OCI-M2 (cell line): ENCODE results near the gene AIMP1.
A peak's percentile ranks its signal among the peaks of the same experiment; 100 is the strongest.

Experiments used
- DNase-seq: peaks from one replicate; lab custom pipeline; 2025; ENCODE audit not compliant: unreplicated experiment; lab: John Stamatoyannopoulos, UW

Gene AIMP1

GRCh38 chr4:106315968-106316772 is at the start of gene AIMP1, which contains the start of gene TBCK:
AIMP1 (plus strand) TSS chr4:106316550; CDS start chr4:106325010, 8,460 bp downstream.
TBCK (minus strand) TSS chr4:106316209; CDS start chr4:106308960, 7,249 bp downstream.
- peak; percentile 78 for DNase-seq

- DNase-seq, result no peak
These were observed 47.6 kb upstream of the AIMP1 start for GRCh38 chr4:106268786-106269185.

- no peak for DNase-seq
These were observed 46.6 kb upstream of the AIMP1 start for GRCh38 chr4:106269711-106270110.

- DNase-seq, result no peak
These were observed 45.6 kb upstream of the AIMP1 start for GRCh38 chr4:106270736-106271135.

GRCh38 chr4:106273831-106274230 is 42.5 kb upstream of the AIMP1 start:
- no peak for DNase-seq

- DNase-seq, result no peak
These were observed 39.1 kb upstream of the AIMP1 start for GRCh38 chr4:106277140-106277675.

GRCh38 chr4:106284227-106284626 is 32.1 kb upstream of the AIMP1 start:
- no peak for DNase-seq

GRCh38 chr4:106286611-106287010 is 29.7 kb upstream of the AIMP1 start:
- no peak for DNase-seq

- DNase-seq, result no peak
These were observed 28.9 kb upstream of the AIMP1 start for GRCh38 chr4:106287353-106287969.

- DNase-seq, result no peak
These were observed 26.6 kb upstream of the AIMP1 start for GRCh38 chr4:106289737-106290136.

- no peak for DNase-seq
These were observed 24.7 kb upstream of the AIMP1 start for GRCh38 chr4:106291678-106292077.

- DNase-seq, result no peak
These were observed 22.3 kb upstream of the AIMP1 start for GRCh38 chr4:106294062-106294461.

- DNase-seq, result no peak
These were observed 18.9 kb upstream of the AIMP1 start for GRCh38 chr4:106297245-106298035.

GRCh38 chr4:106299977-106300376 is 16.4 kb upstream of the AIMP1 start:
- no peak for DNase-seq

- no peak for DNase-seq
These were observed 14.8 kb upstream of the AIMP1 start for GRCh38 chr4:106301393-106302061.

- no peak for DNase-seq
These were observed 14.3 kb upstream of the AIMP1 start for GRCh38 chr4:106302062-106302438.

- DNase-seq, result no peak
These were observed 12.6 kb upstream of the AIMP1 start for GRCh38 chr4:106303548-106304281.

GRCh38 chr4:106304632-106305031 is 11.7 kb upstream of the AIMP1 start:
- DNase-seq, result no peak

GRCh38 chr4:106305435-106306055 is 10.8 kb upstream of the AIMP1 start:
- no peak for DNase-seq

- DNase-seq, result no peak
These were observed 9.8 kb upstream of the AIMP1 start for GRCh38 chr4:106306561-106306960.
